DOHH2 (cell line): ENCODE measurements around the gene GANC.
"Not testable (repeated sequence)": the region's sequence is repeated elsewhere in the genome, so short reads cannot be mapped to it uniquely, and the experiment has no call there.

ENCODE experiments used
- H3F3A ChIP-seq: fragments of 200-600 bp; sonication (generic), shearing (Covaris generic); 2 replicates; pipeline ENCODE4 v1.6.0; 2016; ENCODE audit warnings: antibody characterized with exemption, mild to moderate bottlenecking; ENCODE audit not compliant: control insufficient read depth, insufficient read depth
- H3K27ac ChIP-seq: fragments of 200-600 bp; sonication (generic); 2 replicates; pipeline ENCODE4 v1.5.1; 2014; ENCODE audit warnings: low read depth, mild to moderate bottlenecking, low read length, moderate library complexity
- H3K27me3 ChIP-seq: fragments of 200-600 bp; sonication (generic); 2 replicates; pipeline ENCODE4 v1.6.1; 2014; ENCODE audit warnings: mild to moderate bottlenecking, low read length, mixed read lengths; ENCODE audit not compliant: control insufficient read depth
- H3K36me3 ChIP-seq: fragments of 200-600 bp; sonication (generic); 2 replicates; pipeline ENCODE4 v1.6.1; 2014; ENCODE audit warnings: mild to moderate bottlenecking, low read length, moderate library complexity, mixed read lengths; ENCODE audit not compliant: control insufficient read depth
- H3K4me1 ChIP-seq: fragments of 200-600 bp; sonication (generic); 2 replicates; pipeline ENCODE4 v1.6.1; 2014; ENCODE audit warnings: mild to moderate bottlenecking, low read length, mixed read lengths; ENCODE audit not compliant: control insufficient read depth
- H3K4me2 ChIP-seq: fragments of 200-600 bp; sonication (generic); 2 replicates; pipeline ENCODE4 v1.6.0; 2014; ENCODE audit warnings: mild to moderate bottlenecking, low read length, moderate library complexity
- H3K4me3 ChIP-seq: fragments of 200-600 bp; sonication (generic); 2 replicates; pipeline ENCODE4 v1.5.1; 2014; ENCODE audit warnings: mild to moderate bottlenecking, low read length, mixed read lengths
- H3K79me2 ChIP-seq: fragments of 200-600 bp; sonication (generic); 2 replicates; pipeline ENCODE4 v1.6.1; 2014; ENCODE audit warnings: mild to moderate bottlenecking, low read length, mixed read lengths; ENCODE audit not compliant: control insufficient read depth
- H3K9me2 ChIP-seq: fragments of 200-600 bp; sonication (generic); replicated peaks from 2 replicates; pipeline ENCODE4 v1.6.1; 2014; ENCODE audit warnings: mild to moderate bottlenecking, low read length, mixed read lengths; ENCODE audit not compliant: control insufficient read depth
- H3K9me3 ChIP-seq: fragments of 200-600 bp; sonication (generic); 2 replicates; pipeline ENCODE4 v1.6.1; 2014; ENCODE audit warnings: antibody characterized with exemption, low read length, mixed read lengths; ENCODE audit not compliant: control insufficient read depth, insufficient read depth
- H4K20me1 ChIP-seq: fragments of 200-600 bp; sonication (generic); 2 replicates; pipeline ENCODE4 v1.6.0; 2014; ENCODE audit warnings: low read depth, mild to moderate bottlenecking, antibody characterized with exemption, low read length, moderate library complexity; ENCODE audit not compliant: control insufficient read depth, insufficient read depth
- CTCF ChIP-seq: fragments of 200-600 bp; sonication (generic); IDR thresholded peaks from one replicate; pipeline ENCODE4 v1.5.1; 2014; ENCODE audit warnings: antibody characterized with exemption, mild to moderate bottlenecking, low read depth, low read length; ENCODE audit not compliant: poor library complexity, severe bottlenecking
- EZH2phosphoT487 ChIP-seq: fragments of 200-600 bp; sonication (generic); IDR thresholded peaks from 2 replicates; pipeline ENCODE4 v1.6.1; 2017; ENCODE audit warnings: borderline replicate concordance, mild to moderate bottlenecking, antibody characterized with exemption, low read length, moderate library complexity, mixed read lengths

The GANC gene

GRCh38 chr15:42313463-42313862, 40.5 kb downstream of the GANC start:
- Histone ChIP-seq H3K27me3 (no peaks in the 10 kb centered on the region), H3K9me2 (no peaks in the 10 kb centered on the region), H3K27ac (no peak overlapping the region), H3K4me3 (no peak overlapping the region), H3F3A (no peaks in the 10 kb centered on the region), H3K79me2 (no peaks in the 10 kb centered on the region), H3K4me2 (no peak overlapping the region), H3K36me3 (peaks cover 9% of the 10 kb centered on the region; the same call in 1 of the 2 replicates), H3K9me3 (no peaks in the 10 kb centered on the region), H3K4me1 (no peaks in the 10 kb centered on the region), H4K20me1 (no peaks in the 10 kb centered on the region)
- TF ChIP-seq EZH2phosphoT487 (no peak), CTCF (no peak)

- no peaks in the 10 kb centered on the region for H4K20me1 ChIP-seq
- H3K9me3 ChIP-seq: no peaks in the 10 kb centered on the region
- H3F3A ChIP-seq: no peaks in the 10 kb centered on the region
- no peak overlapping the region for H3K27ac ChIP-seq
- TF ChIP-seq CTCF (no peak), EZH2phosphoT487 (no peak)
- H3K4me3 ChIP-seq: no peak overlapping the region
- H3K9me2 ChIP-seq: no peaks in the 10 kb centered on the region
- H3K4me2 ChIP-seq: no peak overlapping the region
- no peaks in the 10 kb centered on the region for H3K4me1 ChIP-seq
- peaks cover 9% of the 10 kb centered on the region; the same call in 1 of the 2 replicates for H3K36me3 ChIP-seq
- no peaks in the 10 kb centered on the region for H3K27me3 ChIP-seq
- H3K79me2 ChIP-seq: no peaks in the 10 kb centered on the region
Observed at GRCh38 chr15:42314818-42315217, 41.8 kb downstream of the GANC start.

- Histone ChIP-seq H3K27me3 (no peaks in the 10 kb centered on the region), H4K20me1 (no peaks in the 10 kb centered on the region), H3K4me2 (no peak overlapping the region), H3K36me3 (peaks cover 5% of the 10 kb centered on the region; the same call in 1 of the 2 replicates), H3K9me2 (no peaks in the 10 kb centered on the region), H3K4me3 (no peak overlapping the region), H3K4me1 (no peaks in the 10 kb centered on the region), H3K9me3 (no peaks in the 10 kb centered on the region), H3F3A (no peaks in the 10 kb centered on the region), H3K79me2 (no peaks in the 10 kb centered on the region), H3K27ac (no peak overlapping the region)
- no peak for TF ChIP-seq EZH2phosphoT487
- TF ChIP-seq CTCF: no peak
Observed at GRCh38 chr15:42315521-42315920, 42.5 kb downstream of the GANC start.

GRCh38 chr15:42316282-42316805, 43.3 kb downstream of the GANC start:
- H4K20me1 ChIP-seq: not testable (repeated sequence)

More at GRCh38 chr15:42316282-42316805, 43.3 kb downstream of the GANC start:
- not testable (repeated sequence) for H3K9me3 ChIP-seq, H3K4me2 ChIP-seq, H3K9me2 ChIP-seq, H3K4me3 ChIP-seq, H3K79me2 ChIP-seq, H3K4me1 ChIP-seq, H3F3A ChIP-seq, H3K27ac ChIP-seq, H3K27me3 ChIP-seq, H3K36me3 ChIP-seq
